ENCODE results near the gene SLC8A2.

GRCh38 chr19:47423203-47423882 is 48.4 kb downstream of the SLC8A2 start:
- TF ChIP-seq CTCF (IDR thresholded peaks at IDR 0.05) (no peak), POLR2A (IDR thresholded peaks at IDR 0.05) (no peak)

Measured in ovary (tissue), 3 donors.